Right atrium auricular region (tissue), 2 donors: ENCODE results near the gene CA14. TPM values are rescaled to one million over a fixed set of nuclear protein-coding genes. Genes with fewer than 3 reads are reported as not detected.

Source experiments
- DNase-seq: peaks from one replicate; pipeline ENCODE4 v3.0.0-alpha.2; 2019; ENCODE audit warnings: low spot score
- H3K27ac ChIP-seq, 2 donors: fragments of 200-600 bp; sonication (generic); 1 replicate in 1 of 2; 2 replicates in 1 of 2; pipeline ENCODE4 v1.5.1; 2016 to 2019
- H3K27me3 ChIP-seq, 2 donors: fragments of 200-600 bp; sonication (generic); one replicate each; pipeline versions ENCODE4 v1.5.1 to v1.6.0; 2017 to 2019
- H3K36me3 ChIP-seq: fragments of 200-600 bp; sonication (generic); one replicate; pipeline ENCODE4 v1.5.1; 2016
- H3K4me1 ChIP-seq, 2 donors: fragments of 200-600 bp; sonication (generic); one replicate each; pipeline versions ENCODE4 v1.5.1 to v1.6.0; 2017 to 2019
- H3K4me3 ChIP-seq, 2 donors: fragments of 200-600 bp; sonication (generic); 1 replicate in 1 of 2; 2 replicates in 1 of 2; pipeline ENCODE4 v1.5.1; 2017 to 2019; ENCODE audit warnings: mild to moderate bottlenecking in 1 of 2, moderate library complexity in 1 of 2
- H3K9me3 ChIP-seq, 2 donors: fragments of 200-600 bp; sonication (generic); one replicate each; pipeline ENCODE4 v1.5.1; 2019
- total RNA-seq, 2 donors: library from RNA; depleted of rRNA; stranded (reverse); fragments of >200 nt; gene quantifications; one replicate each; pipeline ENCODE4 v1.1.0, GENCODE V29; 2016
- TF ChIP-seq, protein P1 (sequence below), 2 donors: fragments of 200-600 bp; sonication (generic); IDR thresholded peaks; one replicate each; pipeline ENCODE4 v1.5.1; 2019; ENCODE audit warnings: antibody characterized with exemption in 2 of 2

Gene CA14
- total RNA-seq, 2 donors from 2014 or later, result 4.2 to 5.7 TPM

DNA sequence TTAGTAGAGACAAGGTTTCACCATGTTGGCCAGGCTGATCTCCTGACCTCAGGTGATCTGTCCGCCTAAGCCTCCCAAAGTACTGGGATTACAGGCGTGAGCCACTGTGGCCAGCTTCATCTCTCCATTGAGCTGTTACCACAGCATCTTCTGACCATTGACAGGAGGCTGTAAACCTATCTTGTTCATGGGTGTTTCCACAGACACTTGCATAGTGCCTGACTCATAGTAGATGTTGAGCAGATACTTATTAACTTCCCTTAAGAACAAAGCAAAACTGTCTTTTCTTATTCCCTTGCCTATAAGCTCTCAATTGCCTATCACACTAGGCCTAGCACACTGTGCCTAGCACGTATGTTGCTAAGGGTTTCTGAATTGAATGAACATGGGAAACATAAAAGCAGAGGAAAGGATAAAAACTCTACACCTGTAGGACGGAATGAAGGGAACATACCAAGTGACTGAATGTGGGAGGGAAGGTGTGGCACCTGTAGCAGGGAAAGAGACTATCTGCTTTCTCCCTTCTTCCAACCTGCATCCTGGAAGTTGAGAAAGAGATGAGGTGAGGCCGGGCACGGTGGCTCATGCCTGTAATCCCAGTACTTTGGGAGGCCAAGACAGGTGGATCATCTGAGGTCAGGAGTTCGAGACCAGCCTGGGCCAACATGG lies 13.9 kb downstream of the CA14 start:
- Histone ChIP-seq H3K36me3 (peaks cover 10% of the 10 kb centered on the region), H3K9me3 (no peaks in the 10 kb centered on the region), H3K4me1 (peaks cover 0 to 47% of the 10 kb centered on the region in 2 donors), H3K4me3 (no peak overlapping the region), H3K27me3 (no peaks in the 10 kb centered on the region), H3K27ac (peak overlapping the region; percentile 57 to 65)
- TF ChIP-seq, protein P1, sequence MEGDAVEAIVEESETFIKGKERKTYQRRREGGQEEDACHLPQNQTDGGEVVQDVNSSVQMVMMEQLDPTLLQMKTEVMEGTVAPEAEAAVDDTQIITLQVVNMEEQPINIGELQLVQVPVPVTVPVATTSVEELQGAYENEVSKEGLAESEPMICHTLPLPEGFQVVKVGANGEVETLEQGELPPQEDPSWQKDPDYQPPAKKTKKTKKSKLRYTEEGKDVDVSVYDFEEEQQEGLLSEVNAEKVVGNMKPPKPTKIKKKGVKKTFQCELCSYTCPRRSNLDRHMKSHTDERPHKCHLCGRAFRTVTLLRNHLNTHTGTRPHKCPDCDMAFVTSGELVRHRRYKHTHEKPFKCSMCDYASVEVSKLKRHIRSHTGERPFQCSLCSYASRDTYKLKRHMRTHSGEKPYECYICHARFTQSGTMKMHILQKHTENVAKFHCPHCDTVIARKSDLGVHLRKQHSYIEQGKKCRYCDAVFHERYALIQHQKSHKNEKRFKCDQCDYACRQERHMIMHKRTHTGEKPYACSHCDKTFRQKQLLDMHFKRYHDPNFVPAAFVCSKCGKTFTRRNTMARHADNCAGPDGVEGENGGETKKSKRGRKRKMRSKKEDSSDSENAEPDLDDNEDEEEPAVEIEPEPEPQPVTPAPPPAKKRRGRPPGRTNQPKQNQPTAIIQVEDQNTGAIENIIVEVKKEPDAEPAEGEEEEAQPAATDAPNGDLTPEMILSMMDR (IDR thresholded peaks at IDR 0.05), result no peak
- DNase-seq, result no peak

DNA sequence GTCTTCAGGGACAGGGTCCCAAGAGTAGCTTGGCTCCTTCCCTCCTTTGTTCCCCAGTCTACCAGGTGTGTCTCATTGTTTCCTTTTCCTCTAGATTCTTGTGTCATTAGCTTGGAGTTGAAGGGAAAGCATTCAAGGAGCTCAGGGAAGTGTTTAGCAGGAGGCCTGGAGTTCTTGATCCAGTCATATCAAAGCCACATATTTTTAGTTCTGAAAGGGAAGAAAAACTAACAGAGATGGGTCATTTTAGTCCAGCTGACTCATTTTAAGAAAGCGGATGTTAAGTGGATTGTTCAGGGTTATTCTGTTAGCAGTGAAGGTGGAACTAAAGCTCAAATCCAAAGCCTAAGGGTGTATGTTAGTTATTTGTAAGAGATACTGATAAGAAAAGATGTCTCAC lies 15.7 kb downstream of the CA14 start:
- Histone ChIP-seq H3K4me1 (peaks cover 0 to 30% of the 10 kb centered on the region in 2 donors), H3K36me3 (no peaks in the 10 kb centered on the region), H3K4me3 (peak overlapping the region in 1 of 2 donors; percentile 37), H3K27me3 (no peaks in the 10 kb centered on the region), H3K27ac (peak overlapping the region; percentile 57 to 65), H3K9me3 (no peaks in the 10 kb centered on the region)
- TF ChIP-seq, protein P1 (IDR thresholded peaks at IDR 0.05), result no peak
- DNase-seq, result no peak

DNA sequence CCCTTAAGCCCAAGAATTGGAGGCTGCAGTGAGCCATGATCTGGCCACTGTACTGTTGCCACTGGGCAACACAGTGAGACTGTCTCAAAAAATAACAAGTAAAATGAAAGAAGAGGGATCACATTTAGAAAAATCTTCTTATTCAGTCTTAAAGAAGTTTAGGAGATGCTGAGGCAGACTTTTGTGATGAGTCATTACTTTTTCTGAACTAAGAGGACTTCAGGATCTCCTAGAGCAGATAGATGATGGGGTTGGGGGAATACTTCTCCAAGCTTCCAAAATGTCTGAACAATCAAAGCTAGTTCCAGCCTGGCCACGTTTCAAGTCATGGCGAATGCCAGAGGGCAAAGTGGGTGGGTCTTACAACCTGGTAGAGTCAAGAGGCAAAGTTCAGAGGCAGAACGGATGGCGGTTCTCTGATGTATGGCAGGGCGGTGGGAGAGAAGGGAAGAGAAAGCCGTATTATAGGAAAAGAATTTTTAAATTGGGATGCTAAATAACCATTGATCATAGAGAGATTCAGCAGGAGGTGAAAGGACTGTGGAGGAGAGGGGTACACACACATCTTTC lies 22.6 kb downstream of the CA14 start:
- Histone ChIP-seq H3K27me3 (no peaks in the 10 kb centered on the region), H3K4me1 (peaks cover 0 to 20% of the 10 kb centered on the region in 2 donors), H3K4me3 (no peak overlapping the region), H3K36me3 (no peaks in the 10 kb centered on the region), H3K9me3 (no peaks in the 10 kb centered on the region), H3K27ac (peak overlapping the region; percentile 90 to 98)
- DNase-seq, result no peak
- TF ChIP-seq, protein P1 (IDR thresholded peaks at IDR 0.05), result no peak

DNA sequence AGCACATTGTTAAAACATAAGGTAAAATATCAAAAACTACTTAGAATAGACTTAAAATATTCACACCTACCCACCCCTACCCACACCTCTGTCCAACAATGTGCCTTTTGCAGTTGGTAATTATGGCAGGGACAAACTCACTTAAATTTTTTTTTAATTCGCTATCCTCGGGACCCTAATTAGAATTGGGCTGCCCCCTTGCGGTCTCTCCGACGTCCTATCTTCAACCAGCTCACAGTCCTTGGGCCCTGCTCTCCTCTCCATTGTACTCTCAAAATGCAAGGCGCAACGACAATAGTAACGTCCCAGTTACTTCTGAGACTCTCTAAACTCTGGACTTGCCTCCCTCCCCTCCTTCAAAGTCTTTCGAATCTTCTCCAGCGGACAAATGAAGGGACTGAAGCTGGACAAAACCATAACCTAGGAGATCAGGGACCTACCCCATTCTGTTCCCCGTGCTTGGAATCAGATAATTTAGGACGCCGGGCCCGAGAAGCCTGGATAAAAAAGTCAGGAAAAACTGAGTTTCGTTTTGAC lies 23.7 kb downstream of the CA14 start:
- peak overlapping the region; percentile 37 to 60 for H3K4me3 ChIP-seq
- TF ChIP-seq, protein P1 (IDR thresholded peaks at IDR 0.05), result peak; percentile 72 to 86
- H3K9me3 ChIP-seq, result no peaks in the 10 kb centered on the region
- peak overlapping the region; percentile 90 to 98 for H3K27ac ChIP-seq
- H3K27me3 ChIP-seq, result no peaks in the 10 kb centered on the region
- peaks cover 3% of the 10 kb centered on the region for H3K36me3 ChIP-seq
- H3K4me1 ChIP-seq, result peaks cover 0 to 20% of the 10 kb centered on the region in 2 donors
- DNase-seq, result peak; percentile 77

DNA sequence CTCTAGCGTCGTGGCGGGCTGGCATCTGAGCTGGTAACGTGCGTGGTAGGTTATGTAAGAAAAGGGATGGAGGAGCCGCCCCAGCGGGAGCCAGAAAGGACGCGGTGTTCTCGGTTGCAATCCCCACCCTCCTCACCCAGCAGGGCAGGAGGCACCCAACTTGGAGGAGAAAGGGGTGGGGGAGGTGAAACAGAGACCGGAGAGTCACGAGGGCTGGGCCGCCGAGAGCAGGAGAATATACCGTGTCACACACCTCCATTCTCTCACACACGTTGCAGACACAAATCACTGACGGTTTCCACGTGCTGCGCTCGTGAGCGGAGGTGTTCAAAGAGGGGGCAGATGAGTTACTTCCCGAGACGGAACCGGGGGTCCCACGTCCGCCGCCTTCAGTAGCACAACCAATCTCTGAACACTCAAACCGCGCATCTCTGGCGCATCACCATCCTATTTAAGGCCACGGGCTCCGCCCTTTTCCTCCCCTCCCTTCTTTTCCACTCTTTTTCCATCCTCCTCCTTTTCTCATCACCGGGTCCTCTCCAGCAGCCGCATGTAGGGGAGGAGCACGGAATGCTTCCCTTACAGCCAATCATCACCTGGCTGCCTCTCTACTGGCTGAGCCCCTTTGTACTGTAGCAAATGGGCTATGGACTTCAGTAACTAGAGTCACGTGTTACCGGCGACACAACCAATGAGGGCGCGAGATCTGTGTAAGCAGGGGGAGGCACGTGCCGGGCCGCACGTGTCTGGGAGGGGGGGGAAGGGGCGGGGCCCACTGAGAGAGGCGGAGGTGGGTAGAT lies 24.4 kb downstream of the CA14 start, which contains the start of gene CIART:
CIART (plus strand) TSS at position 797 of the 800 bp plus-strand sequence. CDS start 714 bp downstream, outside the sequence.
- DNase-seq, result peak; percentile 99
- H3K27ac ChIP-seq, result peak within 1 kb of the TSS; percentile 90 to 98
- H3K4me3 ChIP-seq, result peak within 1 kb of the TSS; percentile 46 to 60
- H3K36me3 ChIP-seq, result peaks cover 9% of the 10 kb centered on the region
- peaks cover 0 to 20% of the 10 kb centered on the region in 2 donors for H3K4me1 ChIP-seq
- no peaks in the 10 kb centered on the region for H3K9me3 ChIP-seq
- TF ChIP-seq, protein P1 (IDR thresholded peaks at IDR 0.05), result no peak
- H3K27me3 ChIP-seq, result no peaks in the 10 kb centered on the region
